ENCODE data around the gene IRS2.
"Not testable (repeated sequence)": the region's sequence is repeated elsewhere in the genome, so short reads cannot be mapped to it uniquely, and the experiment has no call there.

IRS2 gene, protein sequence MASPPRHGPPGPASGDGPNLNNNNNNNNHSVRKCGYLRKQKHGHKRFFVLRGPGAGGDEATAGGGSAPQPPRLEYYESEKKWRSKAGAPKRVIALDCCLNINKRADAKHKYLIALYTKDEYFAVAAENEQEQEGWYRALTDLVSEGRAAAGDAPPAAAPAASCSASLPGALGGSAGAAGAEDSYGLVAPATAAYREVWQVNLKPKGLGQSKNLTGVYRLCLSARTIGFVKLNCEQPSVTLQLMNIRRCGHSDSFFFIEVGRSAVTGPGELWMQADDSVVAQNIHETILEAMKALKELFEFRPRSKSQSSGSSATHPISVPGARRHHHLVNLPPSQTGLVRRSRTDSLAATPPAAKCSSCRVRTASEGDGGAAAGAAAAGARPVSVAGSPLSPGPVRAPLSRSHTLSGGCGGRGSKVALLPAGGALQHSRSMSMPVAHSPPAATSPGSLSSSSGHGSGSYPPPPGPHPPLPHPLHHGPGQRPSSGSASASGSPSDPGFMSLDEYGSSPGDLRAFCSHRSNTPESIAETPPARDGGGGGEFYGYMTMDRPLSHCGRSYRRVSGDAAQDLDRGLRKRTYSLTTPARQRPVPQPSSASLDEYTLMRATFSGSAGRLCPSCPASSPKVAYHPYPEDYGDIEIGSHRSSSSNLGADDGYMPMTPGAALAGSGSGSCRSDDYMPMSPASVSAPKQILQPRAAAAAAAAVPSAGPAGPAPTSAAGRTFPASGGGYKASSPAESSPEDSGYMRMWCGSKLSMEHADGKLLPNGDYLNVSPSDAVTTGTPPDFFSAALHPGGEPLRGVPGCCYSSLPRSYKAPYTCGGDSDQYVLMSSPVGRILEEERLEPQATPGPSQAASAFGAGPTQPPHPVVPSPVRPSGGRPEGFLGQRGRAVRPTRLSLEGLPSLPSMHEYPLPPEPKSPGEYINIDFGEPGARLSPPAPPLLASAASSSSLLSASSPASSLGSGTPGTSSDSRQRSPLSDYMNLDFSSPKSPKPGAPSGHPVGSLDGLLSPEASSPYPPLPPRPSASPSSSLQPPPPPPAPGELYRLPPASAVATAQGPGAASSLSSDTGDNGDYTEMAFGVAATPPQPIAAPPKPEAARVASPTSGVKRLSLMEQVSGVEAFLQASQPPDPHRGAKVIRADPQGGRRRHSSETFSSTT (N-terminal part only)

GRCh38 chr13:109786457-109787134, at the start of gene IRS2:
TSS of gene IRS2 (minus strand) at chr13:109786583. CDS start at chr13:109786053, 530 bp downstream.
- peak; percentile 79 for DNase-seq (ENCODE audit: low read depth)
- H3K4me3 ChIP-seq (ENCODE audit: low read depth, low read length): peak within 1 kb of the TSS; percentile 79

- H3K4me3 ChIP-seq (ENCODE audit: low read depth, low read length): no peak overlapping the region
- DNase-seq (ENCODE audit: low read depth): no peak
Observed at GRCh38 chr13:109834973-109835720, 48.8 kb upstream of the IRS2 start.

GRCh38 chr13:109833940-109834339, 47.6 kb upstream of the IRS2 start:
- H3K4me3 ChIP-seq (ENCODE audit: low read depth, low read length): no peak overlapping the region
- no peak for DNase-seq (ENCODE audit: low read depth)

GRCh38 chr13:109833071-109833470, 46.7 kb upstream of the IRS2 start:
- no peak for DNase-seq (ENCODE audit: low read depth)
- H3K4me3 ChIP-seq (ENCODE audit: low read depth, low read length): no peak overlapping the region

DNA sequence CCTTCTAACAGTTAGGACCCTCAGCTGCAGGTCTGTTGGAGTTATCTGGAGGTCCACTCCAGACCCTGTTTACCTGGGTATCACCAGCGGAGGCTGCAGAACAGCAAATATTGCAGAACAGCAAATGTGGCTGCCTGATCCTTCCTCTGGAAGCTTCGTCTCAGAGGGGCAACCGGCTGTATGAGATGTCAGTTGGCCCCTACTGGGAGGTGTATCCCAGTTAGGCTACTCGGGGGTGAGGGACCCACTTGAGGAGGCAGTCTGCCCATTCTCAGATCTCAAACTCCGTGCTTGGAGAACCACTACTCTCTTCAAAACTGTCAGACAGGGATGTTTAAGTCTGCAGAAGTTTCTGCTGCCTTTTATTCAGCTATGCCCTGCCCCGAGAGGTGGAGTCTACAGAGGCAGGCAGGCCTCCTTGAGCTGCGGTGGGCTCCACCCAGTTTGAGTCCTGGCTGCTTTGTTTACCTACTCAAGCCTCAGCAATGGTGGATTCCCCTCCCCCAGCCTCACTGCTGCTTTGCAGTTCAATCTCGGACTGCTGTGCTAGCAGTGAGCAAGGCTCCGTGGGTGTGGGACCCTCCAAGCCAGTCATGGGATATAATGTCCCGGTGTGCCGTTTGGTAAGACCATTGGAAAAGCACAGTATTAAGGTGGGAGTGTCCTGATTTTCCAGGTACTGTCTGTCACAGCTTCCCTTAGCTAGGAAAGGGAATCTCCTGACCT, 42.4 kb upstream of the IRS2 start:
- H3K4me3 ChIP-seq (ENCODE audit: low read depth, low read length); DNase-seq (ENCODE audit: low read depth): not testable (repeated sequence)

GRCh38 chr13:109823201-109823600, 36.8 kb upstream of the IRS2 start:
- not testable (repeated sequence) for H3K4me3 ChIP-seq (ENCODE audit: low read depth, low read length); DNase-seq (ENCODE audit: low read depth)

DNA sequence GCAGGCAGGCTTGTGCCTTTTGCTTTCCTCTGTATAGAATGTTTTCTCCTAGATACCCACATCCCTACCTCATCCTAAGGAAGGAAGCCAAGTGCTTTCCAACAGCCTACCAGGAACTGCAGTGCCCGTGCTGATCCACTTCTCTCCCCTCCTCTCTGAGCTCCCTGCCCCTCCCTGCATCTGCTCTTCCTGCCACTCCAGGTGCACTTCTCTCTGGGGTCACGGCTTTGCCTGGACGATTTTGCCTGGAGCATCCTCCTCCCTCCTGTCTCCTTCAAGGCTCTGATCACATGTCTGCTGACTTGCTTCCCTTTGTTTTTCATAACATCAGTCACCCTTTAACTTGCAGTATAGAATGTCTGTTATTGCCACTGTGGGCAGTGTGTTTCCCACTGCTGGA, 34.7 kb upstream of the IRS2 start:
- no peak for DNase-seq (ENCODE audit: low read depth)
- no peak overlapping the region for H3K4me3 ChIP-seq (ENCODE audit: low read depth, low read length)

DNA sequence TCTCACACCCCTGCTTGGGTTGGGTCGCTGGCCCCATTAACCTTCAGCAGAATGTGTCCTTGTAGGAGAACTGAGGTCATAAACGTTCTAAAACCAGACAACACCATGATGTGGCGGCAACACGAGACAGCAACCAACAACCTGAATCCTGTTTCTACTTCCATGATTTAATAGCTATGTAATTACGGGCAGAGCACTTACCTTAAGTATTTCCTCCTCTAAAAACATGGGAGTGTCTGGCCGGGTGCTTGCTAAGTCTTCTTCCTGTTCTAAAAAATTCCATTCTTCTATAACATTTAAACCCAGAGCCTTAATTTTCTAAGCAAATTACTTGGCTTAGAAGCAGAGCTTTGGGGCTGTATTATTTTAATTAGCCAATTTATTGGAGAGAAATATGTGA, 33.5 kb upstream of the IRS2 start:
- no peak overlapping the region for H3K4me3 ChIP-seq (ENCODE audit: low read depth, low read length)
- no peak for DNase-seq (ENCODE audit: low read depth)

GRCh38 chr13:109818886-109819285, 32.5 kb upstream of the IRS2 start:
- H3K4me3 ChIP-seq (ENCODE audit: low read depth, low read length): no peak overlapping the region
- DNase-seq (ENCODE audit: low read depth): no peak

GRCh38 chr13:109817591-109818535, 31.5 kb upstream of the IRS2 start:
- no peak for DNase-seq (ENCODE audit: low read depth)
- no peak overlapping the region for H3K4me3 ChIP-seq (ENCODE audit: low read depth, low read length)

DNA sequence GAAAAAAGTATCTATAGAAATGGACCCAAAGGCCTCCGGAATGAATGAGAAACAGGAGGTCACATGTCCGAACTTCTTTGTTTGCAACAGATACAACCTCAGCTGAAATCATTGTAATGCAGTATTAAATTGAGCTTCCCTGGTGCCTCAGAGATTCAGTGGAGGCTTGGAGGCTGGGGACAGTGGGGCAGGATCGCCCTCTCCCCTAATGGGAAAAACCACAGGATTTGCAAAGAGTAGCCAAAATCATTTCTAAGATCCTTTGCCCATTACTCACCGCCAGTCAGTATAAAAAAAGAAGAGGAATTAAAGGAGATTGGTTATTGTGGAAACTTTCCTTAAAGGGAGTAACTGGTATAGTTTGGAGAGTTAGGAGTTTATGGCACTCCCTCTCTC, 30.4 kb upstream of the IRS2 start:
- no peak overlapping the region for H3K4me3 ChIP-seq (ENCODE audit: low read depth, low read length)
- DNase-seq (ENCODE audit: low read depth): peak; percentile 42

DNA sequence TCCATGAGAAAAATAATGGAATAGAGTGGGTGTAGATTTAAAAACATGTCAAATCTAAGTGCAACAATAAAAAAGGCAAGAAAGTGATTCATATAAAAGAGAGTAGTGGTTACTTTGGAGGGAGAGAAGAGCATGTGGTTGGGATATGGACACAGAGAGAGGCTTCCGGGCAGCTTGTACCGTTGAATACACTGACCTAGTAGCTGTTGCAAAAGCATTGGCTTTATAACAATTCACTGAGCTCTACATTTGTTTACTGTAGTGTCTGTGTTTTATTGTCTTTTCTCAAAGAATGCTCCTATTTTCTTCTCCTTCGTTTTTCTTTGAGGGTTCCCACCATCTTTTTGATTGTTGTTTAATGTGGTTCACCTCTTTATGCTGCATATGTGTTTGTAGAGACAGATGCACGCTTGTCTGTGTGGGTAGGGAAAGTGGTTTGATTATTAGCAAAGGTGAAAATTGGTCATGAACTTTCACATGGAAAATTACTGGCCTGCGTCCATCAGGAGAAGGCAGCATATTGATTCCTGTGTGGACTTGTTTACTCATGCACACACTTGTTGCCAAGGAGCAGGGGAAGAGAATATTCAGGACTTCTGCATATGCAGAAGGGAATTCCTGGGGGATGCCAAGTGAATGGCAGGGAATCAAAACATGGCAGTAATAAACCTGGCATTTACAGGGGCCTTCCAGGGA, 29.9 kb upstream of the IRS2 start:
- H3K4me3 ChIP-seq (ENCODE audit: low read depth, low read length): no peak overlapping the region
- DNase-seq (ENCODE audit: low read depth): no peak

DNA sequence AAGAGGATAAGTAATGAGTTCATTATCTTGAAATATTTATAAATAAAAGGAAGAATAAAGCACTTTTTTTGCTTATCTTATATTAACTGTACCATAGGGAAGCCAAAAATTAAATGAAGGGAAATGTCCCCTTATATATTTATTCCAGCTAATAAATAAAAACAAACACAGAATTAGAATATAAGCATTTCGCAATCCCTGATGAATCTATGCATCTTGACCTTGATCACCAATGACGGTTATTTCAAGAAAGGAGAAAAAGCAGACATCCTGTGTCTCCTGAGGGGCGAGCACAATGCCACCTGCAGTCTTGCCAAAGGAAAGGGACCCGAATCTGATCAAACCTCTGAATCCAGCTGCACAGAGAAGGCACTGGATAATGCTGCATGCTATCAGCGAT, 29.3 kb upstream of the IRS2 start:
- DNase-seq (ENCODE audit: low read depth): no peak
- H3K4me3 ChIP-seq (ENCODE audit: low read depth, low read length): no peak overlapping the region

- no peak for DNase-seq (ENCODE audit: low read depth)
- no peak overlapping the region for H3K4me3 ChIP-seq (ENCODE audit: low read depth, low read length)
Observed at GRCh38 chr13:109813663-109814062, 27.3 kb upstream of the IRS2 start.

GRCh38 chr13:109812382-109812781, 26.0 kb upstream of the IRS2 start:
- no peak overlapping the region for H3K4me3 ChIP-seq (ENCODE audit: low read depth, low read length)
- no peak for DNase-seq (ENCODE audit: low read depth)

DNA sequence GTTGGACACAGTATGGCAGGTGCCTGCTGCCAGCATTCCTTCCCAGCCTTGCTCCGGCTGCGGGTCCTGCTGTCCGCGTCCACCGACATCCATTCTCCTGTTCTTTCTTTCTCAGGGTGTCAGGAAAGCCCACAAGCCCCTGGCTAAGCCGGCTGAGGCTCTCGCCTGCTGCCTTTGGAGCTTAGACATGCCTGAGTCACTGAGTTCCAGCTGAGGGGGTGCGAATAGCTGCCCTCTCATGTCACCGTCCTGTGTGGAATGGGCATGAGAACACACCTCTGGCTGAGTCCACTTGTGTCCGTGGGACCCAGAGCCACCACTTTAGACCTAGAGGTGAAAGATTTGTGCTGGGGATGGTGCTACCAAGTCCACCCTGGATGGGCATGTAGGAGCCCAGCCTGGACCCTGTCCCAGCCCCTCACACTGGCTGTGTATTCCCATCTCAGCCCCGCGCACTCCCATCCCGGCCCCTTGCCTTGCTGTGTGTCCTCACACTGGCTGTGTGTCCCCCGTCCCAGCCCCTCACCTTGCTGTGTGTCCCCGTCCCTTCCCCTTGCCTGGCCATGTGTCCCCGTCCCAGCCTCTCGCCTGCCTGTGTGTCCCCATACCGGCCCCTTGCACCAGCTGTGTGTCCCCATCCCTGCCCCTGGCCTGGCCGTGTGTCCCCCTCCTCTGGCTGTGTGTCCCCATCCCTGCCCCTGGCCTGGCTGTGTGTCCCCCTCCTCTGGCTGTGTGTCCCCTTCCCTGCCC, 24.6 kb upstream of the IRS2 start:
- no peak for DNase-seq (ENCODE audit: low read depth)
- H3K4me3 ChIP-seq (ENCODE audit: low read depth, low read length): no peak overlapping the region

Measured in skeletal muscle cell (primary cell).